Activated T-cell treated with anti-CD3 and anti-CD28 coated beads for 24 hours (primary cell): ENCODE measurements around the gene RHOBTB1.

ENCODE experiments used
- DNase-seq: peaks from one replicate; pipeline ENCODE4 v3.0.0-alpha.2; 2020; ENCODE audit warnings: low read depth

Gene RHOBTB1

DNA sequence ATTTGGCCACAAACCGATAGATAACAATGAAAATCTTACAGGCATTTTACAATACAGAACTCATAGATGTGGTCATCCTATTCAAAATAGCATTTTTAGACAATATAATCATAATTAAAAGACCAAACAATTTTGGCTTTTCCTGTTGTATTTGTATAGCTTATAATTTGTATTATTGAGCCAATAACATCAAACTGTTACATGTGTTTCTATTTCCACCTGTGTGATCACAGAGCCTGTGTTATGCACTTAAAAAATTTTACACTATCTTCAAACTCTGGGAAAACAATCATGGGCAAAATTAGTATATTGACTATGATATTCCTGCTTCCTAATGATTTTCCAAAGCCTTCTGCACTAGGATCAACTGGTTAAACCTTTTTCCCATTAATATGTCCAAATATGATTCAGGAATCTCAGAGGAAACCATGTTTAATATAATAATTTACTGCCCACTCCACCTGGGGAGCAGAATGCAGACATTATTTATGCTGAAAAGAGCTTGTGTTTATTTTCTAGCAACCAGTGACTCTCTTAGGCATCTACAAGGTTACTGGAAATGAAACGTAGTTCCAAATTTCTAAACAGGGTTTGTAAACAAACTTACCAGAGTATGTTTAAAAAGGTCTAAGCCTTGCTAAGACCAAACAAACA, 1.7 kb downstream of the RHOBTB1 start:
- DNase-seq: no peak

DNA sequence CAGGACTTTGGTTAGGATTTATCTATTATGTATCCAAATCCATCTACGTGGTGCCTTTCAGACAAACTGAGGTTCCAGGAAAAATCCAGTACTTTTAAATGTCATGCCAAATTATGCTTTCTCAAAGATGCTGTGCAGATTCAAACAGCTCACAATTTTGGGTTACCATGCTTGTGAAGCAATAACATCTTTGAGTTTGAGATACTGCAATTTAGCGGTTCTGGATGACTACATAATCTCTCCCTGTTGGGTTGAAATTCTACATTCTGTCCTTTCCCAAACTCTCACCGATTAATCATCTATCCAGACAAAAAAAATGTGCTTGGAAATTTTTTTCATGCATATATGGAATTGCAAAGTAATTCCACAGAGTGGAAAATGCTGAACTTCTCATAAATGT, 3.5 kb downstream of the RHOBTB1 start:
- DNase-seq: no peak

GRCh38 chr10:60937784-60938654, 6.0 kb downstream of the RHOBTB1 start:
- DNase-seq: no peak

DNA sequence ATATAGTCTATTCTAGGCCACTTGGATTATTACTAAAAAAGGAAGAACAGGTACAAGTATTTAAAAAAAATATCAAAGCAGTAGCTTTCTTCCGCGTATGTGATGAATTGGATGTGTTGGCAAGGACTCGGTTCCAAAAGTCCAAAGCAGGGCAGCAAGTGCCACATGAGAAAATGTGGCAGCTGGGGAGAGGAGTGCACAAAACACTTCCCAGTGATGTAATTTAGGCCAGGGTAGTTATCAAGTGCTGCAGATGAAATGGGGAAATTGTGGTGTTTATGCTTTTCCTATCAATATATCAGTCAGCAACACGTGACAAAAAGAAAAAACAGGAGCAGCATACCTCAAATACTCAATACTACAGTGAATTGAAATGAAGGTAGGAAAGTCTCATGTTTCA, 7.0 kb downstream of the RHOBTB1 start:
- DNase-seq: no peak

DNA sequence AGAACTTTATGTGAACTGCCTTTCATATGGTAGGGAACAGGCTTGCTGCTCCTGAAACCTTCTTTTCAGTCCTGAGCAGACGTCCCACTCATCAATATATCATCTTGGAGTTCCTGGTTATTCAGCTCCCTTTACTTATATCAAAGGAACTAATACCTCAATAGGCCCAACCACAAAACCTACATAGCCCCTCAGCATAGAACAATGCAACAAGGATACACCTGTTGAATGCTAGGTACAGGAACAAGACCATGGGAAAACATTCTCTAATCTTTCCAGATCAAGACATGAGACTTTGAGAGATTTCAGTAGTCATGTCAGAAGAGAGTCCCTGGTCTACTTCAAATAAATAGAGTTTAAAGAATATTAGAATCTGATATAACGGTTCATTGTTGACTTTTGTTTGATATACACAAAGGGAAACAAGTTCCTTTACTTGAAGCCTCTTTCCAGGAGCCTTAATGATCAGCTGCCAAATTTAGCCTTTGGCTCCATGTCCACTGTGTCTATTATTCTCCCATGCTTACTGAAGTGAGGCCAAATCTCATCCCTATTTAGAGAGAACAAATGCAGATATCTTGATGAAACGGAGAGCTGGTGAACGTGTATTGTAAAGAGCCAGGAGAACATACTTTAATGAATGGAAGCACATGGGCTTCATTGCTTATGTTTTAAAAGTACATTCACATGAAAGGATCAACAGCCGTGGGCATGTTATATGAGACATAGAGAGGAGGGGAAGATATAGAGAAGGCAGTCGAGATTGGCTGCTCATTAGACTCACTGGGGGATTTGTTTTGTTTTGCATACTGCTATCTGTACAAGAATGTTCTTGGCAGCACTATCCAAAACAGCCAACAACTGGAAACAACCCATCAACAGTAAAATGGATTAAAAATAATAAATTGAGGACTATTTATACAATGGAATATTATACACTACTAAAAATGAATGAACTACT, 9.5 kb downstream of the RHOBTB1 start:
- no peak for DNase-seq

- DNase-seq: no peak
Observed at GRCh38 chr10:60932756-60933155, 11.2 kb downstream of the RHOBTB1 start.

GRCh38 chr10:60930237-60930636, 13.7 kb downstream of the RHOBTB1 start:
- no peak for DNase-seq

GRCh38 chr10:60921633-60922032, 22.4 kb downstream of the RHOBTB1 start:
- DNase-seq: no peak

DNA sequence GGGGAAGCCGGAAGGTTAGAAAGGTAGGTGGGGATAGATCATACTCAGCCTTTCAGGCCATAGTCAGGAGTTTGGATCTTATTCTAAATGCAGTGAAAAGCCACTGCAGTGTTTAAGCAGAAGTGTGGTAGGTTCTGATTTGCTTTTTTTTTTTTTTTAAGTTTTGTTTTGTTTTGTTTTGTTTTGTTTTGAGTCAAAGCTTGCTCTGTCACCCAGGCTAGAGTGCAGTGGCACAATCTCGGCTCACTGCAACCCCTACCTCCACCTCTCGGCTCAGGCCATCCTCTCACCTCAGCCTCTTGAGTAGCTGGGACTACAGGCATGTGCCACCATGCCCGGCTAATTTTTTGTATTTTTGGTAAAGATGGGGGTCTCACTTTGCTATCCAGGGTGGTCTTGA, 23.5 kb downstream of the RHOBTB1 start:
- DNase-seq: no peak

- no peak for DNase-seq
Observed at GRCh38 chr10:60919551-60919950, 24.4 kb downstream of the RHOBTB1 start.

DNA sequence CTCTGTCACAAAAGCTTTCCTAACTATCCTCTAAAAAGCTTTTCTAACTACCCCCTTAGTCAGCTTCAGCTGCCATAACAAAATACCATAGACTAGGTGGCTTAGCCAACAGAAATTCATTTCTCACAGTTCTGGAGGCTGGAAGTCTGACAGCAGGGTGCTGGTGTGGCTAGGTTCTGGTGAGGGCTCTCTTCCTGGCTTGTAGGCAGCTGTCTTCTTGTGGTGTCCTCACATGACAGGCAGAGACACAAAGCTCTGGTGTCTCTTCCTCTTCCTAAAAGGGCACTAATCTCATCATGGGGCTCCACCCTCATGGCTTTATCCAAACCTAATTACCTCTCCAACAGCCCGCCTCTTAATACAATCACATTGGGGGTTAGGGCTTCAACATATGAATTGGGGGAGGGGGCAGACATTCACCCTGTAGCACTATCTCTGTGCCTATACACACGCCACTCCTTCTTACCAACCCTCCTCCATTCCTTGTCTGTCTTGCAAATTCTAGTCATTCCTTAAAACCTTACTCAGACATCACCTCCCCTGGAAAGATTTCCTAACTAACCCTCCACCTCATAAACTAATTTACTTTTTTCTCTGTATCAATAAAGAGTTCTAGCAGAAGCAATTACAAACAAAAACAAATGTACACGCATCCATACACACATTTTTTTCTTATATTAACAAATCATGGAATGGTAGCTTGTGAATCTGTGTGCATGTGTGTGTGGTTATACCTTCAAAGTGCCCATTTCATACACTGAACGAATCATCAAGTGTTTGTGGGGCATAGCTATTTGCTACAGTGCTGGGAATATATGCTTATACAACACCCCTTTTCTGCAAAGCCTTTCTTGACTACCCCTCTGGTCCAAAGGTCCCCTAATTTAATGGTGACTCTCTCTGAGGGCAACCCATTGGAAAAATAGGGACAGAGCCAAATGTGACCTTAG, 26.4 kb downstream of the RHOBTB1 start:
- no peak for DNase-seq

GRCh38 chr10:60916025-60916424, 28.0 kb downstream of the RHOBTB1 start:
- DNase-seq: no peak

DNA sequence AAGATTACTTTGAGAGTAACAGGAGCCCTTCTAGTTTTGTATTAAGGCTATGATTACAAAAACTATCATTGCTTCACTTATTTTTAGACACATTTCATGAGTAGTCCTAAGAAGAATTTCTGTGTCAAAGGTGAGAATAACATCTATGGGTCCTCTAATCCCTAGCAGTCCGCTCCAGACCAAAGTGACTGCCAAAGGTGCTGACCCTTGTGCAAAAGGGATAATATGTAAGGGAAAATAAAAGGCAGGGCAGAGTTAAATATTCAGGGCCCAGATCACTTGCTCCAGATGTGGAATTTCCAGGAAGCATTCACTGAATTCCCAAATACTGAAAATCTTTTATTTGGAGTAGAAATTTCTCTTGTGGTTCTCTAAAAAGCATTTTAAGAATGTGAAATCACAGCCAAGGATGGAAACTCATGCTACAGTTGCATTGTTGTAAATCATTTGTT, 29.3 kb downstream of the RHOBTB1 start:
- no peak for DNase-seq

DNA sequence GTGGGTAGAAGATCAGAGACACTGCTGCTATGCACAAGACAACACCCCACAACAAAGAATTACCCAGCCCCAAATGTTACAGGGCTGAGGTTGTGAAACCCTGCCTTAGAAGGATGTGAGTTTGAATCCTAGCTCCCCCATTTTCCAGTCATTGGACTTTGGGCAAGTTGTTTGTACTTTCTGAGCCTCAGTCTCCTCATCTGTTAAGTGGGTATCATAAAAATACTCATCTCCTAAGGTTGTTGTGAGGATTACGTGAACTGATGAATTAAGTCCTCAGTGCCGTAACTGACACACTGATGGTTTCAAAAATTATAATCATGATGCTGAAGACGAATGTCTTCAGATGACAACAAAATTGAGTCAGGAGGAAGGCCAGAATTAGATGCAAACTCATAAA, 30.3 kb downstream of the RHOBTB1 start:
- DNase-seq: no peak

- no peak for DNase-seq
Observed at GRCh38 chr10:60913071-60913470, 30.9 kb downstream of the RHOBTB1 start.

DNA sequence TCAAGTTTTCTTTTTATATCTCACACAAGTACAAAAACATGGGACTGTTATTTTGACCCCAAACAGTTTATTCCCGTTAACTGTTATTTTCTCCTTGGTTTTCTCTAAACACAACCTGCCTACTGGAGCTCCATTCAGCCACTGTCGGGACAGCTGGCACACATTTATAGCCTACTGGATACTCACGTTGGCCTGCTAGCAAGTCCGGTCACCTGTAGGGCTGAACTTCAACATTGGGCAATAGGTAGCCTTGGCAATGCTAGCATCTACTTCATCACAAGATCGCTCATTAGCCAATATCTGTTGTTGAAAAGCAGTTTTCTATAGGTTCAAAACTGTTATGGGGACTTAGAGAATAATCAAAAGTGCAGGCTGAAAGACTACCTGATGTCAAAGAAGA, 32.3 kb downstream of the RHOBTB1 start:
- no peak for DNase-seq

DNA sequence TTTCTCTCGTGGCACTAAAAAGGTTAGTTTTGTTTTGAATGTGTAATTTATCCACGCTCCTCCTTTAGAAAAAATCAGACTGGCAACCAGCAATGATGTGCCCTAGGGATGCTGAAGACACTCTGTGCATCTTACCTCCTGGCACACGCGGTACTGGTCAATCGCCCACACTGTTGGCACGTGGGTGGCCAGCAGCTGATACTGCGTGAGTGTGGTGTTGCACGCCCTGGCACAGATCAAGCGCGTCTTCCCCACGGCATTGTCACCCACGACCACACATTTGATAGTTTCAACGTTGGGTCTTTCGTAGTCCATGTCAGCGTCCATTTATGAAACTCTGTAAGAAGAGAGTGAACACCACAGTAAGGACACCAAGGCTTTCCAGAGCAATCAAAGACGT, 32.8 kb downstream of the RHOBTB1 start:
- DNase-seq: no peak

DNA sequence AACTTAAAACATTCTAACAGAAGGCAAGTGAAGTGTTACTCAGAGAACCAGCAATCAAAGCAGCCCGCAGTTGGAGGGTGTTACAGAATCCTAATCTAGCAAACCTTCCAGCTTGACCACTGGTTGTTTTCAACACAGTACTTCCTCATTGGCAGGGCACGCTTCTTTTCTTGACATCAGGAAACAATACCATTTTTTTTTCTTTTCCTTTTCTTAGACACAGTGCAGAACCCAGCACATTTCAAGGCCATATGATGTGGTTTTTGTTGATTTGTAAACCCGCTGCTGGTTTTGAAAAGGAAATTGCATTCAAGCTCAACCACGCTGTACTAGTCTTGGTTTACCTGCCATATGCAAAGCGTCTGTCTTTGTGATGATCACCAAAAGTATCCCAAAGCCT, 33.4 kb downstream of the RHOBTB1 start:
- no peak for DNase-seq

DNA sequence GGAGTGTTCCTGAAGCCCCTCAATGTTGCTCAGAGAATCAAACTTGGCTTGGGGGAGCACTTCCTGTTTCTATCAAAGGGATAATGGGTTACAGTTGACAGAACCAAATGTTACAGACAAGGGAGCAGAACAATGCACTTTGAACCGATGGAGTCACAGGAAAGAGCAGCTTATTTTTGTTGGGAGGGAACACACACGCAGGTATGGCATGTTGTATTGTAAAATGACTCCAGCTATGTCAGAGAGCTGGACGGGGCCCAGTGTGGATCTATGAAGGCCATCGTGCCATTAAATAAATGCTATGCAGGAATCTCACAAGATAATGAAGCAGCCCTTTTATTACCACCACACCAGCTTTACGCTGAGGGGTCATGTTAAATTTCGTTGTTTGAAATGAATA, 35.1 kb downstream of the RHOBTB1 start:
- no peak for DNase-seq

DNA sequence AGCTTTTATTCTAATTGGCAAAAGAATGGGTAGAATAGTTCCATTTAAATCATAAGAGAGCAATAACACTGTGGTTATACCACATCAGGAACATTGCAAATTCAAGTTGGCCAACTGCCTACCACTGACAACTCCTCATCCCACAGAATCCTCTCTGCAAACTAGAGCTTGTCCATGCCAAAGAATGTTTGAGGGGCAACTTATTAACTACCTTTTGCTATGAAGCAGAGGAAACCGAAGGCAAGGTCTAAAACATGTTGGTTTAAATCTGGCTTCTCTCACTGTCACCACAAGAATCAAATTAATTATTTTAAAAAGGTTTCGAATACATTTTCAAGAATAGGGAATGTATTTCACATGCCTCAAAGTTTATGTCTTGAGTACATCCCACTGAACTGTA, 36.0 kb downstream of the RHOBTB1 start:
- DNase-seq: no peak

- DNase-seq: no peak
Observed at GRCh38 chr10:60907236-60907635, 36.7 kb downstream of the RHOBTB1 start.
